ENCODE results near the gene LILRB4.

LILRB4 gene

DNA sequence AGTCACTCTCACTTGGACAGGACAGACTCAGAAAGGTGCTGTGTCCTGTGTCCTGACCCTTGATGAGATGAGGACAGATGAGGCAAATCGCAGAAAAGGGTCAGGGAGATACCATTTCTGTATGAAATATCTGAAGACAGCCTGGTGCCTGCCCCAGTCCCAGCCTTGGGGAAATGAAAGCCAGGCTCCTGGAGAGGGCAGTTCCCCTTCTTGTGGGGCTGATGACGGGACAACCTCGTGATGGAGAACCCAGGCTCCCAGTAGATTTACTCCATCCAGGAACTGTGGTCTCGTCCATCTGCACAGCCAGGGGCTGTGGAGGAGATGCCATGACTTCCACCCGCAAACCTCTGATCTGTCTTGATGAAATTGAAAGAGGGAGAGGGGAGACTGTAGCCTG is 18.7 kb upstream of the LILRB4 start:
- DNase-seq (ENCODE audit: insufficient read length, low spot score) (no peak), FAIRE-seq (no peak)
- TF ChIP-seq, protein P1, sequence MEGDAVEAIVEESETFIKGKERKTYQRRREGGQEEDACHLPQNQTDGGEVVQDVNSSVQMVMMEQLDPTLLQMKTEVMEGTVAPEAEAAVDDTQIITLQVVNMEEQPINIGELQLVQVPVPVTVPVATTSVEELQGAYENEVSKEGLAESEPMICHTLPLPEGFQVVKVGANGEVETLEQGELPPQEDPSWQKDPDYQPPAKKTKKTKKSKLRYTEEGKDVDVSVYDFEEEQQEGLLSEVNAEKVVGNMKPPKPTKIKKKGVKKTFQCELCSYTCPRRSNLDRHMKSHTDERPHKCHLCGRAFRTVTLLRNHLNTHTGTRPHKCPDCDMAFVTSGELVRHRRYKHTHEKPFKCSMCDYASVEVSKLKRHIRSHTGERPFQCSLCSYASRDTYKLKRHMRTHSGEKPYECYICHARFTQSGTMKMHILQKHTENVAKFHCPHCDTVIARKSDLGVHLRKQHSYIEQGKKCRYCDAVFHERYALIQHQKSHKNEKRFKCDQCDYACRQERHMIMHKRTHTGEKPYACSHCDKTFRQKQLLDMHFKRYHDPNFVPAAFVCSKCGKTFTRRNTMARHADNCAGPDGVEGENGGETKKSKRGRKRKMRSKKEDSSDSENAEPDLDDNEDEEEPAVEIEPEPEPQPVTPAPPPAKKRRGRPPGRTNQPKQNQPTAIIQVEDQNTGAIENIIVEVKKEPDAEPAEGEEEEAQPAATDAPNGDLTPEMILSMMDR (IDR thresholded peaks at IDR 0.05; ENCODE audit: insufficient read depth, missing control alignments): no peak

DNA sequence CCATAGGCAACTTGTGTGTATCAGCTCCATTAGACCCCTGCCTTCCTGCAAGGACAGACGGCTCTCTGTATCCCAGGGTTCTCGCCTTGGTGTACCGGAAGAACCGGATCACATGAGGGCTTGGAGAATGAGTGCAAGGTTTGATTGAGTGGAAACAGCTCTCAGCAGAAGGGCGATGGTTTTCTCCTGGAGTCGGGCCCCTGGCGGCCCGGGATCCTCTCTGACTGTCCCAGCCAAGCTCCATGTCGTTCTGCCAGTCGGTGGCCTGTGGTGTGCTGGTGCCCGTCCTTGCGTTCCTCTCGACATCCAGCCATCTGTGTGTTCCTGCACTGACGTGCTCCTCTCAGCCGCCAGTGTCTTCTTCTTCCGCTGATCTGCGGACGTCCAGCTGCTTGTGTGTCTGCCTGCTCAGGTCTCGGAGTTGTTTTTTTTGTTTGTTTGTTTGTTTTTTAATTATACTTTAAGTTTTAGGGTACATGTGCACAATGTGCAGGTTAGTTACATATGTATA is 16.4 kb upstream of the LILRB4 start:
- TF ChIP-seq, protein P1 (IDR thresholded peaks at IDR 0.05; ENCODE audit: insufficient read depth, missing control alignments): no peak
- FAIRE-seq (no peak), DNase-seq (ENCODE audit: insufficient read length, low spot score) (no peak)

DNA sequence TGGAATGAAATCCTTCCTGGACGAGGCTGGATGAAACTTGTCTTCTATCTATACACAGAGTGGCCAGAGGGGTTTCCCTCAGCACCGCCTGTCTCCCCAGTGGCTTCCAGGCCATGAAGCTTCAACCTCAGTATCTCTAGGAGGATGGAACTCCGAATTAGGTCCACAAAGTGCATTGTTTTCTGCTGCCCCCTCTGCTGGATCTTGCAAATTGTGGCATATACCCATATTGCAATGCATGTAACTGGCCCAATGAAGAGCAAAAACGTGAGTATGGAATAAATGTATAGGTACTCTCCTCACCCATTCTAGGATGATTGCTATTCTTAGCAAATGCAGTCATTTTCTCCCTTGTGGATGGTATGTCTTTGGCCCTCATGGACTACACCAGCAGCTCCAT is 14.7 kb upstream of the LILRB4 start:
- DNase-seq (ENCODE audit: insufficient read length, low spot score) (no peak), FAIRE-seq (no peak)
- TF ChIP-seq, protein P1 (IDR thresholded peaks at IDR 0.05; ENCODE audit: insufficient read depth, missing control alignments): no peak

DNA sequence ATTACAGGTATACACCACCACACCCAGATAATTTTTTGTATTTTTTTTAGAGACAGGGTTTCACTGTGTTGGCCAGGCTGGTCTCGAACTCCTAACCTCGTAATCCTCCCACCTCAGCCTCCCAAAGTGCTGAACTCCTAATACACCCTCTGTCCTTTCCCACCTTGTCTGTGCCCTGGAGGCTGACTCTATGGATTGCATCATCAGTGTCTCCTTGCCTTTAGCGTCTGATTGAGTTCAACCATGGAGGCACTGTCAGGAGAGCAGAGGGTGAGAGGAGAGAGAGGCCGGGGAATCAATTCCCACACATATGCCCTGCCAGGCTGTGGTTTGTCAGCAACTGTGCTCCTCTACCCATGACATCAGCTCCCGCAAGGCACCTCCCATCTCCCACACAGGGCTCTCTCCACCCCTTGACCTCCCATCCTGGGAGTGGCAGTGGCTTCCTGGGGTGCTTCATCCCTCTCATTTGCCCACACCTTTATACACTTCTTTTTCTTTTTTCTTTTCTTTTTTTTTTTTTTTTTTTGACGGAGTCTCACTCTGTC is 12.6 kb upstream of the LILRB4 start:
- no peak for FAIRE-seq
- TF ChIP-seq, protein P1 (IDR thresholded peaks at IDR 0.05; ENCODE audit: insufficient read depth, missing control alignments): no peak
- DNase-seq (ENCODE audit: insufficient read length, low spot score): no peak

DNA sequence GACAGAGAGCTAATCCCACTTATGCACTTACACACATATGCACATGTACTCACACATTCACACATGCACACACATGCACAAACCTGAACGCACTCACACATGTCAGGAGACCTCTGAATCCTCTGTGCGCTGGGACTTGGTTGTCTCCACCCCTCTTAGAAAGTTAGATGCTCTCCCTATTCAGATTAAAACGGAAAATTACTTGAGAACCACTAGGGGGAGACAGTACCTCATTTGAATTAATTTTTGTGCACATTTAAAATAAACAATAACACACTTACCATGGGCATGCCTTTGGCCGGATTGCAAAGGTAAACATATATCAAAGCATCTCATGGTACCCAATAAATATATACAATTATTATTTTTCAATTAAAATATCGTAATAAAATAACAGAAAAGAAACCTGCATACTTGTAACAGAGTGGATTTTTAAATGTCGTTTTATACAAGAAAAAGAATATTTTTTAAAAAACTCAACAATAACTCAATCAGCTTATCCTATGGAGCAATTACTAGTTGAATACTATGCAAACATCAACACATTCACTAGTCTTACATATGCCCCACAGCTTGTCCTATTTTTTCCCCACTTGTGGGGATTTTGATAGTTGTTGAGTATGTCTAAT is 9.5 kb upstream of the LILRB4 start:
- DNase-seq (ENCODE audit: insufficient read length, low spot score) (no peak), FAIRE-seq (no peak)
- TF ChIP-seq, protein P1 (IDR thresholded peaks at IDR 0.05; ENCODE audit: insufficient read depth, missing control alignments): peak; percentile 53

DNA sequence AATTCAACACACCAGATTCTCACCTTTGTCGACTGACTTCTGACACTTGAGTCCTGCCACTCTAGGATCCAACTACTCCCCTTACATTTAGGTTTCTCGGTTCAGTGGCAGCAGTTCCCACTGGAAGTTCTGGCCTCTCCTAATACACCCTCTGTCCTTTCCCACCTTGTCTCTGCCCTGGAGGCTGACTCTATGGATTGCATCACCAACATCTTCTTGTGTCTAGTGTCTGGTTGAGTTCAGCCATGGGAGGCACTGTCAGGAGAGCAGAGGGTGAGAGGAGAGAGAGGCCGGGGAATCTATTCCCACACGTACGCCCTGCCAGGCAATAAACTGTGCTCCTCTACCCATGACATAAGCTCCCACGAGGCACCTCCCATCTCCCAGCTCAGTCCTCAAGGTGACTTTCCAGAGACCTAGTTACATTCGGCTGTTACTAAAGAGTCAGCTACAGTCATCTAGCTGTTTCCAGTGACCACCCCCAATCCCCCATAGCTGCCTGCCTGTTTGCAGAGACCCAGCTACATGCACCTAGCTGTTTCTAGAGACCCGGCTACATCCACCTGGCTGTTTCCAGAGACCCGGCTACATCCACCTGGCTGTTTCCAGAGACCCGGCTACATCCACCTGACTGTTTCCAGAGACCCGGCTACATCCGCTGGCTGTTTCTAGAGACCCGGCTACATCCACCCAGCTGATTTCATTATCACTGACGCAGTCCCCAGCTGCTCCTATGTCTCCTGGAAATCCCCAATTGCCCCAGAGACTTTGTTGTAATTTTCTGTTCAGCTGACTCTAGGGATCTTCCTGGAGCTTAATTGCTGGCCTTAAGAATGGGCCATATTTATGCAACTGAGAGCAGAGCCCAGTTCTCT is 8.1 kb upstream of the LILRB4 start:
- FAIRE-seq (no peak), DNase-seq (ENCODE audit: insufficient read length, low spot score) (no peak)
- TF ChIP-seq, protein P1 (IDR thresholded peaks at IDR 0.05; ENCODE audit: insufficient read depth, missing control alignments): no peak
